Measurements from ENCODE around the gene LRMDA. TPM values are rescaled to one million over a fixed set of nuclear protein-coding genes. Genes with fewer than 3 reads are reported as not detected.

The LRMDA gene
- total and polyA plus RNA-seq, 2 donors (not counting 3 experiments of a cell fraction or from before 2014, with no cell fraction given), result 9.7 to 18.0 TPM

- FAIRE-seq (no peak), DNase-seq (ENCODE audit: low read depth, low spot score) (no peak)
- BruUV-seq (replicated peaks), result no TSS peak
- Histone ChIP-seq H3K9ac (replicated peaks; ENCODE audit: extremely low read depth, insufficient read depth, low read length) (no peak overlapping the region), H3K4me2 (ENCODE audit: insufficient read depth, low read length) (no peak overlapping the region), H3K4me3 (replicated peaks in 1 of 3; ENCODE audit: insufficient read depth in 1 of 3, low read depth in 1 of 3, low read length in 3 of 3) (no peak overlapping the region), H2AFZ (ENCODE audit: low read depth, low read length) (no peak overlapping the region), H3K79me2 (ENCODE audit: control insufficient read depth, insufficient read depth, low read length) (no peaks in the 10 kb centered on the region), H4K20me1 (replicated peaks; ENCODE audit: control insufficient read depth, extremely low read depth, insufficient read depth, low read length) (no peaks in the 10 kb centered on the region), H3K9me3 (replicated peaks; ENCODE audit: control insufficient read depth, insufficient read depth, low read length) (no peaks in the 10 kb centered on the region), H3K27ac (ENCODE audit: insufficient read depth, low read depth, low read length) (no peak overlapping the region), H3K36me3 (ENCODE audit: control insufficient read depth in 2 of 2, extremely low read depth in 1 of 2, insufficient read depth in 2 of 2, low read length in 2 of 2) (no peaks in the 10 kb centered on the region), H3K4me1 (ENCODE audit: control insufficient read depth, extremely low read depth, insufficient read depth, low read length) (no peaks in the 10 kb centered on the region), H3K27me3 (ENCODE audit: control insufficient read depth in 2 of 2, insufficient read depth in 2 of 2, low read length in 2 of 2) (no peaks in the 10 kb centered on the region), H3K9me1 (replicated peaks; ENCODE audit: control insufficient read depth, extremely low read depth, insufficient read depth, low read length) (no peaks in the 10 kb centered on the region)
- CTCF ChIA-PET, result no interaction called here
- dilution Hi-C loops (cut with MboI; ENCODE audit: extremely low pct_ligation_motif_present, low sequenced_read_pairs) (no loop called here), intact Hi-C loops (cut with micrococcal nuclease) (no loop called here)
- POLR2A ChIA-PET, result no interaction called here
- TF ChIP-seq EZH2 (IDR thresholded peaks at IDR 0.05; ENCODE audit: borderline replicate concordance, low read depth, low read length, severe bottlenecking), result no peak
- no peak for TF ChIP-seq GATA2 (IDR thresholded peaks at IDR 0.05; ENCODE audit: insufficient read depth, insufficient read length, low read depth, low read length)
- no peak for TF ChIP-seq JUN (IDR thresholded peaks at IDR 0.05; ENCODE audit: borderline replicate concordance, insufficient read depth, insufficient read length, low read depth)
- no peak for TF ChIP-seq POLR2AphosphoS5 (IDR thresholded peaks at IDR 0.05; ENCODE audit: insufficient read depth, low read depth, low read length)
- TF ChIP-seq MAX (IDR thresholded peaks at IDR 0.05; ENCODE audit: insufficient read depth, insufficient read length), result no peak
- no peak for TF ChIP-seq POLR2A (IDR thresholded peaks at IDR 0.05; ENCODE audit: low read depth, low read length)
- TF ChIP-seq FOS (IDR thresholded peaks at IDR 0.05; ENCODE audit: borderline replicate concordance, insufficient read depth, low read length), result no peak
- no peak for TF ChIP-seq MYC (IDR thresholded peaks at IDR 0.05; ENCODE audit: low read depth, low read length)
- TF ChIP-seq CTCF (IDR thresholded peaks at IDR 0.05; ENCODE audit: extremely low read depth in 1 of 2, insufficient read depth in 1 of 2, low read depth in 1 of 2, low read length in 2 of 2), result no peak
Measured at GRCh38 chr10:76572021-76572420, 1140.6 kb downstream of the LRMDA start.
